Measurements from ENCODE around the gene FASN. TPM values are rescaled to one million over a fixed set of nuclear protein-coding genes. Genes with fewer than 3 reads are reported as not detected.

The FASN gene
- total and polyA plus RNA-seq, 2 of the 4 experiments (the other 2 are of a cell fraction): 12.4 to 56.0 TPM

DNA sequence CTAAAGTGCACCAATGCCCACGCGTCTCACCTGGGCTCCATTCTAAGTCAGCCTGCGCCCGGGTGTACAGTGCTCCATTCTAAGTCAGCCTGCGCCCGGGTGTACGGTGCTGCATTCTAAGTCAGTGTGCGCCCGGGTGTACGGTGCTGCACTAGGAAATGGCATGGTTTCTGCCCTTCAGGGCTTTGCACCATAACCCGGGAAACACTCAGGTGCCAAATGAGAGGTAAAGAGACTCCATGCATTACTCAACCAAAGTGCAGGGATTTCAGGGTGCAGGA lies 29.2 kb upstream of the FASN start:
- POLR2A ChIA-PET (ENCODE audit: unreplicated experiment): no interaction called here
- H2BK120ac ChIP-seq (ENCODE audit: low read depth, low read length): no peak overlapping the region
- ATAC-seq (ENCODE audit: low read depth) (no peak), DNase-seq (no peak)
- in situ Hi-C loops (cut with MboI; ENCODE audit: low sequenced_read_pairs): no loop called here
- H3K4ac ChIP-seq (ENCODE audit: low read depth, low read length): no peak overlapping the region
- CTCF ChIA-PET: no interaction called here
- H3K18ac ChIP-seq (ENCODE audit: low read depth, low read length): no peak overlapping the region
- no peak overlapping the region for H3K4me3 ChIP-seq (ENCODE audit: insufficient read depth, low read depth, low read length)
- TF ChIP-seq RAD21 (IDR thresholded peaks at IDR 0.05; ENCODE audit: low read length) (no peak), POLR2A (IDR thresholded peaks at IDR 0.05; ENCODE audit: low read depth, low read length) (no peak), RCOR1 (IDR thresholded peaks at IDR 0.05; ENCODE audit: insufficient replicate concordance, low read length) (no peak), SMC3 (IDR thresholded peaks at IDR 0.05; ENCODE audit: low read depth, low read length) (no peak), NFE2L2 (IDR thresholded peaks at IDR 0.05; ENCODE audit: low read depth, low read length) (no peak), RFX5 (IDR thresholded peaks at IDR 0.05; ENCODE audit: low read depth, low read length) (no peak), CHD1 (IDR thresholded peaks at IDR 0.05; ENCODE audit: low read depth, low read length) (no peak), CEBPB (IDR thresholded peaks at IDR 0.05; ENCODE audit: low read depth, low read length) (no peak), FOS (IDR thresholded peaks at IDR 0.05; ENCODE audit: low read depth, low read length) (no peak), MAFK (IDR thresholded peaks at IDR 0.05; ENCODE audit: low read depth, low read length) (no peak), MXI1 (IDR thresholded peaks at IDR 0.05; ENCODE audit: borderline replicate concordance, low read depth, low read length) (no peak), MAZ (IDR thresholded peaks at IDR 0.05; ENCODE audit: borderline replicate concordance, low read depth, low read length) (no peak), BHLHE40 (IDR thresholded peaks at IDR 0.05; ENCODE audit: low read depth, low read length) (no peak), CTCF (conservative IDR thresholded peaks at IDR 0.05; ENCODE audit: low read depth, low read length) (no peak), ELK1 (IDR thresholded peaks at IDR 0.05; ENCODE audit: borderline replicate concordance, low read depth, low read length) (no peak)
- TF ChIP-seq, protein P1, sequence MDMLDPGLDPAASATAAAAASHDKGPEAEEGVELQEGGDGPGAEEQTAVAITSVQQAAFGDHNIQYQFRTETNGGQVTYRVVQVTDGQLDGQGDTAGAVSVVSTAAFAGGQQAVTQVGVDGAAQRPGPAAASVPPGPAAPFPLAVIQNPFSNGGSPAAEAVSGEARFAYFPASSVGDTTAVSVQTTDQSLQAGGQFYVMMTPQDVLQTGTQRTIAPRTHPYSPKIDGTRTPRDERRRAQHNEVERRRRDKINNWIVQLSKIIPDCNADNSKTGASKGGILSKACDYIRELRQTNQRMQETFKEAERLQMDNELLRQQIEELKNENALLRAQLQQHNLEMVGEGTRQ (IDR thresholded peaks at IDR 0.05; ENCODE audit: low read depth, low read length): no peak
- no peak overlapping the region for H3K27ac ChIP-seq (ENCODE audit: insufficient read depth, low read length)
- no peak overlapping the region for H4K8ac ChIP-seq (ENCODE audit: low read depth in 2 of 2, low read length in 2 of 2)
- WGBS, 2 experiments (ENCODE audit: extremely low coverage in 2 of 2, insufficient read length in 1 of 2): 93% methylated on average over 6 of the region's 11 CpGs; no CpG with 5 or more reads in 1 of the 2 experiments
- no peak overlapping the region for H2AK5ac ChIP-seq (ENCODE audit: low read depth, low read length)
- no peaks in the 10 kb centered on the region for H3K4me1 ChIP-seq (ENCODE audit: control insufficient read depth, insufficient read depth, low read length)
- intact Hi-C loops (cut with micrococcal nuclease): no loop called here
- H4K20me1 ChIP-seq (ENCODE audit: insufficient read depth, low read length): no peaks in the 10 kb centered on the region
- H3K9me1 ChIP-seq (ENCODE audit: insufficient read depth, low read length): 0 out of 2 replicates have a peak, but pooled peaks cover 2% of the 10 kb centered on the region
- dilution Hi-C loops (cut with HindIII; ENCODE audit: low sequenced_read_pairs, unreplicated experiment): no loop called here
- no peak overlapping the region for H2BK20ac ChIP-seq (ENCODE audit: low read depth, low read length)
- no peak overlapping the region for H3K56ac ChIP-seq (ENCODE audit: extremely low read depth, insufficient read depth, low read length)
- no peak overlapping the region for H2BK5ac ChIP-seq (ENCODE audit: low read depth, low read length, poor library complexity, severe bottlenecking)
- no peak overlapping the region for H2AK9ac ChIP-seq (replicated peaks; ENCODE audit: low read depth, low read length, poor library complexity)
- no peak overlapping the region for H3K4me2 ChIP-seq (ENCODE audit: low read depth, low read length)
- H3K36me3 ChIP-seq (ENCODE audit: control insufficient read depth, insufficient read depth, low read length): peaks cover 8% of the 10 kb centered on the region
- no peaks in the 10 kb centered on the region for H3K79me1 ChIP-seq (ENCODE audit: low read depth in 1 of 2, low read length in 2 of 2)
- no TSS peak for BruUV-seq (replicated peaks)
- no peaks in the 10 kb centered on the region for H3K9me3 ChIP-seq (ENCODE audit: control insufficient read depth, insufficient read depth, low read length)
- no peak overlapping the region for H4K91ac ChIP-seq (ENCODE audit: insufficient read depth, low read depth, low read length)
- no peak overlapping the region for H3K9ac ChIP-seq (ENCODE audit: low read depth, low read length)
- H2BK15ac ChIP-seq (ENCODE audit: low read depth, low read length): no peak overlapping the region
- H3K27me3 ChIP-seq (ENCODE audit: control insufficient read depth, insufficient read depth, low read length): no peaks in the 10 kb centered on the region
- H3K14ac ChIP-seq (replicated peaks; ENCODE audit: low read depth, low read length): no peak overlapping the region
- H4K5ac ChIP-seq (ENCODE audit: low read depth, low read length): no peak overlapping the region
- no peak overlapping the region for H3K23ac ChIP-seq (ENCODE audit: low read depth, low read length)
- no peak overlapping the region for H2AFZ ChIP-seq (replicated peaks; ENCODE audit: low read length, poor library complexity)
